Activated T-helper 2 cell treated with anti-CD3 and anti-CD28 coated beads, Interferon-gamma antibody, Interleukin-2, Interleukin-4, amounts not matched to agents 10 μg/mL and 5 μg/mL and 100 μg/mL, durations not matched to agents 14 hours and 24 hours and 36 hours (primary cell): ENCODE measurements around the gene DUSP12. TPM values are rescaled to one million over a fixed set of nuclear protein-coding genes. Genes with fewer than 3 reads are reported as not detected.

Experiments used
- total RNA-seq: library from RNA; stranded (reverse); gene quantifications from 2 replicates; pipeline ENCODE4 v1.2.3, GENCODE V29; 2022

Gene DUSP12
- total RNA-seq, 1 donor from 2014 or later: 38.0 TPM

Other genes with a start within 250 kb of the DUSP12 start
- gene FCGR2A, start 244.3 kb upstream of the DUSP12 start, total RNA-seq: 0.50 and 0.60 TPM in 2 replicates
- gene HSPA6, start 225.2 kb upstream of the DUSP12 start, total RNA-seq: 4.4 and 4.9 TPM in 2 replicates
- not detected in 2 replicates for gene FCGR3A, start 200.0 kb upstream of the DUSP12 start, total RNA-seq
- not detected in 2 replicates for gene FCGR3B, start 118.6 kb upstream of the DUSP12 start, total RNA-seq
- gene FCGR2B, start 86.6 kb upstream of the DUSP12 start, total RNA-seq: not detected in 2 replicates
- gene FCRLA, start 42.6 kb upstream of the DUSP12 start, total RNA-seq: not detected in 2 replicates
- 0.16 TPM in 1 of 2 replicates, not detected in the other for gene FCRLB, start 28.2 kb upstream of the DUSP12 start, total RNA-seq
- 29.6 and 30.4 TPM in 2 replicates for gene ATF6, start 16.5 kb downstream of the DUSP12 start, total RNA-seq